NCI-H82 (cell line): ENCODE data around the gene KCNH1.
A peak's percentile ranks its signal among the peaks of the same experiment; 100 is the strongest.

Experiments used
- DNase-seq: peaks from one replicate; lab custom pipeline; 2025; lab: John Stamatoyannopoulos, UW

The KCNH1 gene

GRCh38 chr1:210797422-210797821 lies 336.5 kb downstream of the KCNH1 start:
- DNase-seq = no peak

GRCh38 chr1:210796421-210796820 lies 337.5 kb downstream of the KCNH1 start:
- DNase-seq = peak; percentile 64

GRCh38 chr1:210794445-210794844 lies 339.5 kb downstream of the KCNH1 start:
- no peak for DNase-seq

GRCh38 chr1:210792250-210793102 lies 341.5 kb downstream of the KCNH1 start:
- DNase-seq = no peak

- no peak for DNase-seq
Observed at GRCh38 chr1:210790196-210790595, 343.8 kb downstream of the KCNH1 start.

- no peak for DNase-seq
Observed at GRCh38 chr1:210787800-210788199, 346.1 kb downstream of the KCNH1 start.

- no peak for DNase-seq
Observed at GRCh38 chr1:210786546-210786945, 347.4 kb downstream of the KCNH1 start.

GRCh38 chr1:210783925-210784324 lies 350.0 kb downstream of the KCNH1 start:
- DNase-seq = no peak

- DNase-seq = no peak
Observed at GRCh38 chr1:210781652-210782051, 352.3 kb downstream of the KCNH1 start.

- no peak for DNase-seq
Observed at GRCh38 chr1:210779269-210779668, 354.7 kb downstream of the KCNH1 start.

- DNase-seq = no peak
Observed at GRCh38 chr1:210777914-210778313, 356.0 kb downstream of the KCNH1 start.

GRCh38 chr1:210776712-210777111 lies 357.2 kb downstream of the KCNH1 start:
- no peak for DNase-seq

- no peak for DNase-seq
Observed at GRCh38 chr1:210775289-210775688, 358.7 kb downstream of the KCNH1 start.

- DNase-seq = peak; percentile 46
Observed at GRCh38 chr1:210773450-210773849, 360.5 kb downstream of the KCNH1 start.

GRCh38 chr1:210771131-210771530 lies 362.8 kb downstream of the KCNH1 start:
- no peak for DNase-seq

- no peak for DNase-seq
Observed at GRCh38 chr1:210770396-210770984, 363.5 kb downstream of the KCNH1 start.

GRCh38 chr1:210769473-210769872 lies 364.5 kb downstream of the KCNH1 start:
- DNase-seq = peak; percentile 17

- no peak for DNase-seq
Observed at GRCh38 chr1:210764536-210764935, 369.4 kb downstream of the KCNH1 start.

- DNase-seq = no peak
Observed at GRCh38 chr1:210758761-210759160, 375.2 kb downstream of the KCNH1 start.

- DNase-seq = no peak
Observed at GRCh38 chr1:210758261-210758660, 375.7 kb downstream of the KCNH1 start.

- no peak for DNase-seq
Observed at GRCh38 chr1:210757677-210758076, 376.3 kb downstream of the KCNH1 start.

- DNase-seq = peak; percentile 94
Observed at GRCh38 chr1:210755991-210756659, 377.8 kb downstream of the KCNH1 start.
